ENCODE measurements around the gene LRBA. TPM values are rescaled to one million over a fixed set of nuclear protein-coding genes. Genes with fewer than 3 reads are reported as not detected.

The LRBA gene
- total and polyA plus RNA-seq, 2 donors (not counting 3 experiments of a cell fraction or from before 2014, with no cell fraction given): 18.0 to 35.1 TPM

GRCh38 chr4:150289198-150289597 is 725.9 kb downstream of the LRBA start:
- Histone ChIP-seq H3K9ac (replicated peaks; ENCODE audit: extremely low read depth, insufficient read depth, low read length) (no peak overlapping the region), H2AFZ (ENCODE audit: low read depth, low read length) (no peak overlapping the region), H4K20me1 (replicated peaks; ENCODE audit: control insufficient read depth, extremely low read depth, insufficient read depth, low read length) (no peaks in the 10 kb centered on the region), H3K27ac (ENCODE audit: insufficient read depth, low read depth, low read length) (no peak overlapping the region), H3K9me3 (replicated peaks; ENCODE audit: control insufficient read depth, insufficient read depth, low read length) (no peaks in the 10 kb centered on the region), H3K27me3 (ENCODE audit: control insufficient read depth in 2 of 2, insufficient read depth in 2 of 2, low read length in 2 of 2) (no peaks in the 10 kb centered on the region), H3K4me3 (replicated peaks in 1 of 3; ENCODE audit: insufficient read depth in 1 of 3, low read depth in 1 of 3, low read length in 3 of 3) (no peak overlapping the region), H3K36me3 (ENCODE audit: control insufficient read depth in 2 of 2, extremely low read depth in 1 of 2, insufficient read depth in 2 of 2, low read length in 2 of 2) (no peaks in the 10 kb centered on the region), H3K4me1 (ENCODE audit: control insufficient read depth, extremely low read depth, insufficient read depth, low read length) (no peaks in the 10 kb centered on the region), H3K4me2 (ENCODE audit: insufficient read depth, low read length) (no peak overlapping the region), H3K79me2 (ENCODE audit: control insufficient read depth, insufficient read depth, low read length) (no peaks in the 10 kb centered on the region), H3K9me1 (replicated peaks; ENCODE audit: control insufficient read depth, extremely low read depth, insufficient read depth, low read length) (no peaks in the 10 kb centered on the region)
- BruUV-seq (replicated peaks): no TSS peak
- dilution Hi-C loops (cut with MboI; ENCODE audit: extremely low pct_ligation_motif_present, low sequenced_read_pairs): no loop called here
- ChIA-PET CTCF (interaction anchor here (1.0 kb wide), 1 partner anchor 9 kb away, joined by 5 read pairs; no protein-coding TSS in a partner anchor), POLR2A (no interaction called here)
- TF ChIP-seq CTCF (IDR thresholded peaks at IDR 0.05; ENCODE audit: extremely low read depth in 1 of 2, insufficient read depth in 1 of 2, low read depth in 1 of 2, low read length in 2 of 2): no peak
- TF ChIP-seq POLR2AphosphoS5 (IDR thresholded peaks at IDR 0.05; ENCODE audit: insufficient read depth, low read depth, low read length): no peak
- TF ChIP-seq POLR2A (IDR thresholded peaks at IDR 0.05; ENCODE audit: low read depth, low read length): no peak
- TF ChIP-seq MAX (IDR thresholded peaks at IDR 0.05; ENCODE audit: insufficient read depth, insufficient read length): no peak
- TF ChIP-seq GATA2 (IDR thresholded peaks at IDR 0.05; ENCODE audit: insufficient read depth, insufficient read length, low read depth, low read length): no peak
- TF ChIP-seq FOS (IDR thresholded peaks at IDR 0.05; ENCODE audit: borderline replicate concordance, insufficient read depth, low read length): no peak
- intact Hi-C loops (cut with micrococcal nuclease): no loop called here
- FAIRE-seq: no peak
- no peak for DNase-seq (ENCODE audit: low read depth, low spot score)
